ENCODE data around the gene SLFN11.

- no peak for TF ChIP-seq POLR2A (IDR thresholded peaks at IDR 0.05)
- no peak for TF ChIP-seq CTCF (IDR thresholded peaks at IDR 0.05)
Observed at GRCh38 chr17:35404360-35404759, 30.9 kb upstream of the SLFN11 start.
